ENCODE results near the gene POLQ. TPM values are rescaled to one million over a fixed set of nuclear protein-coding genes. Genes with fewer than 3 reads are reported as not detected.

Gene POLQ
- total RNA-seq, 6 experiments from 2014 or later, result 3.3 to 7.7 (median 7.0) TPM

- peaks cover 27% of the 10 kb centered on the region; the same call in 1 of the 2 replicates for H3K36me3 Mint-ChIP-seq (ENCODE audit: low read depth)
- TF ChIP-seq CTCF (IDR thresholded peaks at IDR 0.05), result no peak
- H3K4me3 Mint-ChIP-seq, result no peak overlapping the region
- no peak for DNase-seq
- H3K27me3 Mint-ChIP-seq (ENCODE audit: insufficient read depth), result no peaks in the 10 kb centered on the region
- H3K4me1 Mint-ChIP-seq (ENCODE audit: low read depth), result peaks cover 8% of the 10 kb centered on the region
- no peak overlapping the region for H3K27ac Mint-ChIP-seq
- no peaks in the 10 kb centered on the region for H3K9me3 Mint-ChIP-seq
Observed at GRCh38 chr3:121515313-121515712, 30.5 kb downstream of the POLQ start.

DNA sequence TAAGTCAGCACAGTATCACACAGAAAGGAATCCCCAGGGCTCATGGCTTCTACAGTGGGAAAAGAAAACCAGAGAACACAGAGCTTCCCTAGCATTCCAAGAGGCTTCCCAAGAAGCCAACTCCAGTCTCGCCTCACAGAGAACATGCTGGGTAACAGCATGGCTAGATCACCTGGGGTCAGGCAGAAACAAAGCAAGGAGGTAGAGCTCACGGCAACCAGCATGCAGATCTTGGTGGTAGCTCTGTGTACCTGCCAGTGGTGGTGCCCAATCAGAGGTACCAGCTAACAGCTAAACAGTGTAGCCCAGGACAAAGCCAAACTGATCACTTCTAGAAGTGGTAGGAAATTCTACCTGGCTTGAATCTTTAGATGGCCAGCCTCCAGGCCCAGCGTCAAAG is 31.3 kb downstream of the POLQ start:
- H3K27me3 Mint-ChIP-seq (ENCODE audit: insufficient read depth), result no peaks in the 10 kb centered on the region
- no peak for DNase-seq
- H3K27ac Mint-ChIP-seq, result no peak overlapping the region
- peaks cover 8% of the 10 kb centered on the region for H3K4me1 Mint-ChIP-seq (ENCODE audit: low read depth)
- H3K36me3 Mint-ChIP-seq (ENCODE audit: low read depth), result peaks cover 27% of the 10 kb centered on the region; the same call in 1 of the 2 replicates
- no peaks in the 10 kb centered on the region for H3K9me3 Mint-ChIP-seq
- no peak for TF ChIP-seq CTCF (IDR thresholded peaks at IDR 0.05)
- no peak overlapping the region for H3K4me3 Mint-ChIP-seq

GRCh38 chr3:121508389-121508788 is 37.4 kb downstream of the POLQ start:
- no peak for DNase-seq
- Mint-ChIP-seq H3K36me3 (ENCODE audit: low read depth) (peaks cover 13% of the 10 kb centered on the region; the same call in 1 of the 2 replicates), H3K27ac (no peak overlapping the region), H3K27me3 (ENCODE audit: insufficient read depth) (peaks cover 2% of the 10 kb centered on the region; the same call in 1 of the 2 replicates), H3K9me3 (no peaks in the 10 kb centered on the region), H3K4me1 (ENCODE audit: low read depth) (no peaks in the 10 kb centered on the region), H3K4me3 (no peak overlapping the region)
- TF ChIP-seq CTCF (IDR thresholded peaks at IDR 0.05), result no peak

GRCh38 chr3:121505256-121505655 is 40.5 kb downstream of the POLQ start:
- H3K4me1 Mint-ChIP-seq (ENCODE audit: low read depth), result no peaks in the 10 kb centered on the region
- H3K27me3 Mint-ChIP-seq (ENCODE audit: insufficient read depth), result peaks cover 2% of the 10 kb centered on the region; the same call in 1 of the 2 replicates
- H3K36me3 Mint-ChIP-seq (ENCODE audit: low read depth), result peaks cover 13% of the 10 kb centered on the region; the same call in 1 of the 2 replicates
- H3K27ac Mint-ChIP-seq, result no peak overlapping the region
- H3K4me3 Mint-ChIP-seq, result no peak overlapping the region
- no peak for DNase-seq
- TF ChIP-seq CTCF (IDR thresholded peaks at IDR 0.05), result no peak
- no peaks in the 10 kb centered on the region for H3K9me3 Mint-ChIP-seq

- H3K27me3 Mint-ChIP-seq (ENCODE audit: insufficient read depth), result peaks cover 2% of the 10 kb centered on the region; the same call in 1 of the 2 replicates
- no peaks in the 10 kb centered on the region for H3K9me3 Mint-ChIP-seq
- TF ChIP-seq CTCF (IDR thresholded peaks at IDR 0.05), result no peak
- no peak for DNase-seq
- H3K4me1 Mint-ChIP-seq (ENCODE audit: low read depth), result no peaks in the 10 kb centered on the region
- H3K36me3 Mint-ChIP-seq (ENCODE audit: low read depth), result peaks cover 13% of the 10 kb centered on the region; the same call in 1 of the 2 replicates
- no peak overlapping the region for H3K4me3 Mint-ChIP-seq
- no peak overlapping the region for H3K27ac Mint-ChIP-seq
Observed at GRCh38 chr3:121504618-121505017, 41.2 kb downstream of the POLQ start.

- H3K27me3 Mint-ChIP-seq (ENCODE audit: insufficient read depth), result no peaks in the 10 kb centered on the region
- TF ChIP-seq CTCF (IDR thresholded peaks at IDR 0.05), result no peak
Observed at GRCh38 chr3:121496786-121497185, 49.0 kb downstream of the POLQ start.

More at GRCh38 chr3:121496786-121497185, 49.0 kb downstream of the POLQ start:
- Mint-ChIP-seq H3K27ac (no peak overlapping the region), H3K9me3 (no peaks in the 10 kb centered on the region), H3K4me1 (ENCODE audit: low read depth) (0 out of 2 replicates have a peak, but pooled peaks cover 6% of the 10 kb centered on the region), H3K4me3 (no peak overlapping the region), H3K36me3 (ENCODE audit: low read depth) (peaks cover 9% of the 10 kb centered on the region)
- no peak for DNase-seq

Measured in HFFc6 (cell line).